ENCODE data around the gene FAM234B.

DNA sequence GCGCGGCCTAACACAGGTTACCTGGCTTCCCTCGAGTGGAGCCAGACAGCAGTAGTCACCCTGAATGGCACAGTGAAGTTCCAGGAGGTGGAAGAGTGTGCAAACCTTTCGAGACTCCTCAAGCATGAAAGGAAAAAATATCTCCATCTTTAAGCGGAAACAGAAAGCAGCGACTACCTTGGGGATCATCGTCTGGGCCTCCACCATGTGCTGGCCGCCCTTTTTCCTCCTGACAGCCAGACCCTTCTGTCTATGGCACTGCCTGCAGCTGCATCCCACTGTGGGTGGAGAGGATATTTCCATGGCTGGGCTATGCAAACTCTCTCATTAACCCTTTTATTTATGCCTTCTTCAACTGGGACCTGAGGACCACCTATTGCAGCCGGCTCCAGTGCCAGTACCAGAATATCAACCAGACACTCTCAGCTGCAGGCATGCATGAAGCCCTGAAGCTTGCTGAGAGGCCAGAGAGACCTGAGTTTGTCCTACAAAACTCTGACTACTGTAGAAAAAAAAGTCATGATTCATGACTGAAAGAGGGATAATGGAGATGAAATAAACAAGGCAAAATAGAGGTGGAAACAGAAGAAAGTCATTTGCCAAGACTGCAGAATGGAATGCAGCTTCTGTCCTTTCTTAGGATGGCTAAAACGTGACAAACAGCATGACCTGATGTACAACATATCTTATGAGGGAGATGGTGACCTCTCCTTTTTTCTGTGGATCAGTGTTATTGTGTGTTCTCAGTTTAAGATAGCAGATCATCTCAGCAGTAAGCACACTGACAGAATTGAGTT lies 41.7 kb upstream of the FAM234B start:
- TF ChIP-seq POLR2AphosphoS5 (IDR thresholded peaks at IDR 0.05): no peak
- TF ChIP-seq, protein P1, sequence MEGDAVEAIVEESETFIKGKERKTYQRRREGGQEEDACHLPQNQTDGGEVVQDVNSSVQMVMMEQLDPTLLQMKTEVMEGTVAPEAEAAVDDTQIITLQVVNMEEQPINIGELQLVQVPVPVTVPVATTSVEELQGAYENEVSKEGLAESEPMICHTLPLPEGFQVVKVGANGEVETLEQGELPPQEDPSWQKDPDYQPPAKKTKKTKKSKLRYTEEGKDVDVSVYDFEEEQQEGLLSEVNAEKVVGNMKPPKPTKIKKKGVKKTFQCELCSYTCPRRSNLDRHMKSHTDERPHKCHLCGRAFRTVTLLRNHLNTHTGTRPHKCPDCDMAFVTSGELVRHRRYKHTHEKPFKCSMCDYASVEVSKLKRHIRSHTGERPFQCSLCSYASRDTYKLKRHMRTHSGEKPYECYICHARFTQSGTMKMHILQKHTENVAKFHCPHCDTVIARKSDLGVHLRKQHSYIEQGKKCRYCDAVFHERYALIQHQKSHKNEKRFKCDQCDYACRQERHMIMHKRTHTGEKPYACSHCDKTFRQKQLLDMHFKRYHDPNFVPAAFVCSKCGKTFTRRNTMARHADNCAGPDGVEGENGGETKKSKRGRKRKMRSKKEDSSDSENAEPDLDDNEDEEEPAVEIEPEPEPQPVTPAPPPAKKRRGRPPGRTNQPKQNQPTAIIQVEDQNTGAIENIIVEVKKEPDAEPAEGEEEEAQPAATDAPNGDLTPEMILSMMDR (IDR thresholded peaks at IDR 0.05): no peak
- TF ChIP-seq POLR2A (IDR thresholded peaks at IDR 0.05; ENCODE audit: low read depth): no peak

Measured in esophagus muscularis mucosa (tissue), 3 donors.